Stimulated activated CD4-positive, alpha-beta T cell treated with anti-CD3 and anti-CD28 coated beads, Interleukin-2, amount 100 ng/mL, for 24 hours (primary cell): Measurements from ENCODE around the gene RIC8B.

Source experiments
- DNase-seq, 2 donors: peaks; one replicate each; pipeline ENCODE4 v3.0.0-alpha.2; 2020

The RIC8B gene

GRCh38 chr12:106801830-106802533 is 27.5 kb downstream of the RIC8B start:
- DNase-seq, result no peak

DNA sequence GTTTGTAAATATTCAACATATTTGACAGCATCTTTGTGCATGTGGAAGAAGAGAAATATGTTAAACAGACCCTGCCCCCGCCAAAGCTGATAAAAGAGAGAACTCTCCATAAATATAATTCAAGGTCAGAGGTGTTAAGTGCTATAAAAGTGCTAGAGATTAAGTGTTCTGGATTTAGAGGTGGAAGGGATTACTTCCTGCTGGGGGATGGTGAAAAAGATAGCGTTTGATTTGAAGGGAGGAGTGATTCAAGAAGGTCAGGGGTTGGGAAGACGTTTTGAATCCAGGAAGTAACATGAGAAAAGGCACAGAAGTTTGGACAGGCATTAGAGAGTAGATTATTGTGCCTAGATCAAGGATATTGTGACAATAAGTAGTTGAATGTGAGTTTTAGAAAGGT is 30.2 kb downstream of the RIC8B start:
- no peak for DNase-seq

DNA sequence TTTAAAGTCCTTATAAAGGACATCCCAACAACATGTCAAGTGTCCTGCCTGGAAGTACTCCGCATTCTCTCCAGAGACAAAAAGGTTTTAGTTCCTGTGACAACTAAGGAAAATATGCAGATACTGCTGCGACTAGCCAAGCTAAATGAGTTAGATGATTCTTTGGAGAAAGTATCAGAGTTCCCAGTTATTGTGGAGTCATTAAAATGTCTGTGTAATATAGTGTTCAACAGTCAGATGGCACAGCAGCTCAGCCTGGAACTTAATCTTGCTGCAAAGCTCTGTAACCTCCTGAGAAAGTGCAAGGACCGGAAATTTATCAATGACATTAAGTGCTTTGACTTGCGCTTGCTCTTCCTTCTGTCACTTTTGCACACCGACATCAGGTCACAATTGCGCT is 40.2 kb downstream of the RIC8B start:
- DNase-seq, result no peak

- DNase-seq, result no peak
These were observed 41.3 kb downstream of the RIC8B start for GRCh38 chr12:106815741-106816140.

DNA sequence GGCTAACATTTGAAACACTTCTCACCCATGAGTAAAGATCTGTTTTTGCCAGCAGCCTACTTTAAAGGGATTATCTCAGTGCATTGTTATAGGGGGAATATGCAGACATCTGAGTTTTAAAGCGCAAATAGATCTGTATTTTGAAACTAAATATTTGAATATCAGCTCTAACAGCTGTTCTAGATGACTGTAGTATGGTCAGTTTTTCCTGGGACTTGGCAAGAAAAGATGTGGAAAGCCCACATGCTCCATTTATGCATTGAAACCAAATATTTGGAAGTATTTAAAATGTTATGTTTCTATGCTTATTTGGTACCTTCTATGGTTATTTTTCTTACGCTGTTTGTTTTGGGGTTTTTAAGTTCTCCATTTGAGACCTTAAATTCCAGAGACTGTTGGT is 41.7 kb downstream of the RIC8B start:
- no peak for DNase-seq

GRCh38 chr12:106819991-106820390 is 45.5 kb downstream of the RIC8B start:
- DNase-seq, result no peak

DNA sequence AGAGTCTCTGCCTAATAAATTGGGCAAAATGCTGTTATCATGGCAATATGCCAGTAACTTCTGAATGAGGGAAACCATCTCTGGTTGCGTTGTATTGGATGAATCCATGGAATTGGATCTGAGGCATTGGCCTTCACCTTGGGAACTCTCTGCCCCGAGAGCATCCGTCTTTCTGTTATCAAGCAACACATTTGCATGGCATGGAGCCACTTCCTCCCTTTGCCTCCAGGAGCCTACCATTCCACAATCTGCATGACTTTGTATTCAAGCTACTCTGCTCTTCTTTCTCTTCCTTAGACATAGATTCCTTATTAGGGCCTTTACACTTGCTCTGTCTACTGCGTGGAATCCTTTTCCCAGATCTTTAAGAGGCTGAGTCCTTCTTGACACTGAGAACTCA is 57.2 kb downstream of the RIC8B start:
- no peak for DNase-seq

GRCh38 chr12:106837782-106838181 is 63.3 kb downstream of the RIC8B start:
- no peak for DNase-seq

- DNase-seq, result no peak
These were observed 64.9 kb downstream of the RIC8B start for GRCh38 chr12:106839333-106839732.

DNA sequence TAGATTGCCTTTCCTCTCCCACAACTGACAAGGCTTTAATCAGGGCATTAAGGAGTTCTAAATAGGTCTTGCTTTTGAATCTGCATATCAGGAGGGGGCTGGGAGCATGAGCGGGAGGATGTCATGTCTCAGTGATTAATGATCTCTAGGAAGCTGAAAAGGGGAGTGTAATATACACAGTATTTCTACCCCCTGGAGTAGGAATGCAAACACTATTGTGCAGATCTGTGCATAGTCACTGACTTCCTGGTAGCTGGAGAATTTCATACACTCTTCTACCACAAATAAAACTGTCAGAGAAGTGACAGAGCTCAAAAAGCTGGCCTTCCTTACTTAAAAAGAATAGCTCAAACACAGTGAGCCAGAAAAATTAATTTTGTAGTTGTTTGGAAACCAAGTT is 65.8 kb downstream of the RIC8B start:
- no peak for DNase-seq

DNA sequence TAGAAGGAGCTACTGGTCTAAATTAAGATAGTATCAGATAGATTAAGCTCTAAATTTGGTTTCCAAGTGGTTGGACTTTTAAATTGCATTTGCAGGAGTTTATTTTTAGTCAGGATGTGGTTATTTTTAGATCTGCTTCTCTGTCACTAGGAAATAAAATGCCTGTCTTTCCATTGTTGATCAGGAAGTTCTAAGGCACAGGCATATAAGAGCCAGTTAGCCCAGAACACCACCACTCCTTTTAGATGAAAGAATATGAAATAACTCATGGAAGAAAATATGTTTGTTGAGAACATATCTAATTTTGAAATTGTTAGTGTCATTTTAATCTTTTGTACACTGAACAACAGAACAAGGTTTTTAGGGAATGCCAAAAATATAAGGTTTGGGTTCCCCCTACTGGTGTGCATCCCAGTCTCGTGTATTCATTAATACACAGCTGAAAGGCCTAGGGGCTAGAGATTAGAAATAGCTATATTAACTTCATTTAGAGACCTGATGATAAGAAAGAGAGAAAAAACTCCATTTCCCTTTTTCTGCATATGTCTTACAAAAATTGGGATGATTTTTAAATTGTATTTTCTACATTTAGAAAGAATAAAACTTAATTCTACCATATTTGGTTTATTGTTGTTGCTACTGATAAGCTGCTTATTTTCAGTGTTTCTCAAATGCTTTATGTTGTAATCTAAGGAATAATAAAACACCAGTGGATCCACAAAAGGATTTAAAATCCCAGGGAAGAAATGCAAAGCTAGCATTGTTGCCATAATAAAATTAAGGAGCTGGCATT is 67.2 kb downstream of the RIC8B start:
- DNase-seq, result peak in 1 of 2 donors; percentile 33

DNA sequence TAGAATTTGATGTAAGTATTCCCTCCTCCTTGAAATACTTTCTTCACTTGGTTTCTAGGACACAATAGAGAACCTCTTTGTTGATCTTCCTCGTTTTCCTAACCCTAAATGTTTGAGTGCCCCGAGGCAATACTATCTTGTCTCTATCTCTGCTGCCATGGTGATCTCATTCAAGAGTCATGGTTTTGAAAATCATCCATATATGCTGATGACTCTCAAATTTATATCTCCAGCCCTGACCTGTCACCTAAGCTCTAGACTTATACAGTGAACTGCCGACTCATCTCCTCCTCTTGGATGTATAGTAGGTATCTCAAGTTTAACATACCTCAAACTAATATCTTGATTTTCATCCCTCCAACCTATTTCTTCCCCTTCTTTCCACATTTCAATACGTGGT is 71.4 kb downstream of the RIC8B start:
- no peak for DNase-seq

DNA sequence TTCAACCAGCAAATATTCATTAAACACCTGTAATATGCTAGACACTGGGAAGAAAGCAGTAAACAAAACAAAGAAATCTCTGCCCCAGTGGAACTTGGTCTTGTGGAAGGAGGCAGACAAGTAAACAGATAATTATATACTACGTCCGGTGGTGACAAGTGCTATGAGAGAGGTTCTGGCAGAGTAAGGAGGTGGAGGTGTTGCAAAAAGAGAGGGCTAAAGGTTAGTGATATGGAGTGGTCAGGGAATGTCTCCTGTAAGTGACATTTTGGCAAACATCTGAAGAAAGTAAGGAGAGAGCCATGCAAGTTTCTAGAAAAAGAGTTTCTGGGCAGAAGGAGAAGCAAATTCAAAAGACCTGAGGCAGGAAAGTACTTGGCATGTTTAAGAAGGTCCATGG is 73.4 kb downstream of the RIC8B start:
- no peak for DNase-seq

- DNase-seq, result no peak
These were observed 76.8 kb downstream of the RIC8B start for GRCh38 chr12:106851306-106851705.

DNA sequence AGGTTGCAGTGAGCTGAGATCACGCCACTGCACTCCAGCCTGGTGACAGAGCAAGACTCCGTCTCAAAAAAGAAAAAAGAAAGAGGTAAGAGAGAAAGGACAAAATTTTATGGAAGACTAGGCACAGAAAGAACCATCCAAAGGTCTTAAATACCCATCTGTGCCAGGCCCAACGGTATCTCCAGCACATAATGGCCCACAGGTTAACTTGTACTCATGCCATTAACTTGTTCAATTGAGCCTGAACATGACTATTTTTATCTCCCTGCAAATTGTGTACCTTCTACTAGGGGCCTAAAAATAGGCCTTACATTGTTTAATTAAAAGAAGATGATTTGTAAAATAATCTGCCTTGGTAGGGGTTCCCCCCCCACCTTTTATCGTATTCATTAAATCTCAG is 80.2 kb downstream of the RIC8B start:
- DNase-seq, result no peak

GRCh38 chr12:106855221-106855758 is 80.8 kb downstream of the RIC8B start:
- DNase-seq, result no peak

- DNase-seq, result no peak
These were observed 87.8 kb downstream of the RIC8B start for GRCh38 chr12:106861984-106862916.

DNA sequence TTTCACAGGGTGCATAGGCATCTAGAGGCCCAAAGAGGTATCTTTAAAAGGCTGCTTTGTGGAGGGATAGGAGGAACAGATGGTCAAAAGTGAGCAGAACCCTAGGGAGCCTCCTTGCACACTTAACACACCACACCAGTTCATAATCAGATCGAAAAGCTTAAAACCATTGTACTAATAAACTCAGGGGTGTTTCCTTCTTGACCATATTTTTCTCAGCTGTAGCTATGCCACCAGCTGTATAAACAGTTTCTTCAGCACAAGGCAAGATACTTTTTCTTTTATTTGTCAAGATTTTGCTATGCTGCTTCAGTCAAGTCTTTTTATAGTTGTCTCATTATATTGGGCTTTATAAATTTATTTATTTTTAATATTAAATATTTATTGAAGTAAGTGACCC is 88.7 kb downstream of the RIC8B start:
- DNase-seq, result no peak

DNA sequence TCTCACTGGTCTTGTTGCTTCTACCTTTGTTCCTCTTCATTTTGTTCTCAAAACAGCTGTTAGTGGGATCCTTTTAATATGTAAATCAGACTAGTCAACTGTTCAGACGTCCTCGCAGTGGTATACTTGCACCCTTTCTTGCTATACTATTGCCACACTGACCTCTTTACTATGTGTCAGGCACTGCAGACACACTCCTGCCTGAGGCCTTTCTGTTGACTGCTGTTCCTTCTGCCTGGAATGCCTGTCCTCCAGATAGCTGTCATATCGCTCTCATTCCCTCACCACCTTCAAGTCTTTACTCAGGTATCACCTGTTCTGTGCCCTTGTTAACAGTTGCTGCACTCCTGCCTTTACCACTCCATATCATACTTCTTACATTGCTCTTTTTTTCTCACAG is 91.2 kb downstream of the RIC8B start:
- DNase-seq, result no peak

DNA sequence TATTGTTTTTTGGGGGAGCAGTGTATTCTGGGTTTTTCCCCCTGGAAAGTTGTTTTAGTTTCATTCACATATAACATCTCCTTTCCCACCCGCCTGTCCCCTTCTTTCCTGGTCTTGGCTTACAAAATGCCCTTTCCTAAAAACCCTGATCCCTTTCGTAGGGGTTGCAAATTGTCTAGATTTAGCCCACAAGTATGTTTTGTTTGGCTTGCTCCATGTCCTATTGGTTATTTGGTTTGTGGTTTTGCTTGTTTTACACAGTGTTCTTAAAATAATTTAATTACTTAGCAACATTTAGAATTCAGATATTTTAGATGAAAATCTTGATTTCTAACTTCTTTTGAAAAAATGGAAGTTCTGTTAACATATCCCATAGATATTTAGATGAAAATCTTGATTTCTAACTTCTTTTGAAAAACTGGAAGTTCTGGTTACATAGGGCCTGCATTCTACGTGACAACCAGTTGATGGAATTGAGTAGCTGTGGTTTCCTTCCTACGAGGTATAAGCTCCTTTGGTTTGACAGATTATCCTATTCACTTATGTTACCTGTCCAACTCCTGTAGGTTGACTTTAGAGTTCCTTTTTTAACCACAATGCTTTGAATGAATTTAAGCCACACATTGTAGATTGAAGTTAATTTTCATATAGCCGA is 92.1 kb downstream of the RIC8B start:
- DNase-seq, result no peak

DNA sequence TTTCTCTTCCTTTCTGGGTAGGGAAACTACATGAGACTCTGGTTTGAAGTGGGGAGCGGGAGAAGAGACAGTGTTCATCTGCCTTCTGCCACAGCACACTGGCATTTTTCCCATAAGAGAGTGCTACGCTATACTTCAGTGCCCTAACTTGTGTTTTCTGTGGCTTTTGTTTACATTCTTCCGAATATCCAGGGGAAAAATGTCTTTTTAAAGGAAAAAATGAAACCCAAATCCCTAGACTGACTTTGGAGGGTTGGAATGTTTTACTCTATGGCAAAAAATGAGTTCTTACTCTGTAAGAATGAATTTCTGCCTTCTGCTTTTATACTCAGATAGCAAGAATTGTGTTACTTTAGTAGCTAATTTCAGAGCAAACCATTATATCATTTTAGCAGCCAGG is 93.2 kb downstream of the RIC8B start:
- no peak for DNase-seq

DNA sequence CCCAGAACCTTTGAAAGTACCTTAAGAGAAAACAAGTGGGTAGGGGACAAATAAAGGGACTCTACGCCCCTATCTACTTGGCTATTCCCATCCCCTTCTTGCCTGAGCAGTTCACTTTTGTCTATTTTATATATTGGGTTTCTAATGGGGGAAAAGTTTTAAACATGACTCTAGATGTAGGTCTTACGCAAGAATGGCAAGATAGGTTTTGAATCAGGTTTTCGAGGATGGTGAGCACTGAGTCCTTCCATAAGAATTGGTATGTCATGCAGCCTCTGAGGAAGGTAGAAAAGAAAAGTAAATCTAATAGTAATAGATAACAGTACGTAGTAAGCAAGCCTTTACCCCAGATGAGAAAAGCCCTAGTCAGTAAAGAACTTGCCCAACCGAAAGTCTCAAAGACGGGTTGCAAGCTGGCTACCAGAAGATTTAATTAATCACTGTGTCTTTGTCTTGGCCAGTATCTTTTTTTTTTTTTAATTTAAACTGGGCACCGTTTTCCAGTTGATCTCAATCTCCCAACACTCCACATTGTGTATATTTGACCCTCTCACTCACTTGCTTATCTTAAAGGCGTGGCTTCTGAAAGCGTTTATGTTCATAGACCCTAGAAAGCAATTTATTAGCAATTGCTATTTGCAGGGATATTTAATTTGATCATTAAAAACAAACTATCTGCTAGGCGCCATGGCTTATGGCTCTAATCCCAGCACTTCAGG is 94.7 kb downstream of the RIC8B start:
- DNase-seq, result no peak
